Measurements from ENCODE around the gene SLC25A26.

DNA sequence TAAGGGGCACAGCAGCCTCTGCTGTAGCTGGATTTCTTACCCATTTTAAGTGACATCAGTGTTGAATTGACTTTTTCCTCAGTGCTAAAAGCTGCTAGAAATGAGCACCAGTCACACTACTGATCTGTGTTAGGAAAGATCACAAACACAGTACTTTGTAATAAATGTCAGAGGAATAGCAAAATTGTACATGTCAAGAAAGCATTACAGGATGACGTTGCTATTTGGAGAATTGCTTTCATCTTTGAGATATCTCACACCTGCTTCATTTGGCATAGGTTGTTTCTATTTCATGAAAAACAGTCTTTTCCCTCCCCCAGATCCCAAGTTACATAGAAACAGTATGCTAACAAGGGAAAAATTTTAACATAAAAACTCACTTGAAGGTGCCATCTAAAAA, 77.8 kb downstream of the SLC25A26 start:
- no peak for TF ChIP-seq ZNF274 (IDR thresholded peaks at IDR 0.05; ENCODE audit: low read depth, low read length)
- no peak for TF ChIP-seq YY1 (IDR thresholded peaks at IDR 0.05; ENCODE audit: insufficient read depth, insufficient read length)
